Measurements from ENCODE around the gene IMMP2L.

The IMMP2L gene

GRCh38 chr7:111388912-111389311, 173.4 kb downstream of the IMMP2L start:
- no peak for DNase-seq

- no peak for DNase-seq
These were observed 174.3 kb downstream of the IMMP2L start for GRCh38 chr7:111388016-111388415.

GRCh38 chr7:111384065-111384891, 178.0 kb downstream of the IMMP2L start:
- peak; percentile 30 for DNase-seq

GRCh38 chr7:111383133-111383532, 179.2 kb downstream of the IMMP2L start:
- no peak for DNase-seq

GRCh38 chr7:111381590-111381989, 180.7 kb downstream of the IMMP2L start:
- no peak for DNase-seq

- no peak for DNase-seq
These were observed 181.3 kb downstream of the IMMP2L start for GRCh38 chr7:111380945-111381344.

GRCh38 chr7:111374027-111374426, 188.3 kb downstream of the IMMP2L start:
- DNase-seq = no peak

- no peak for DNase-seq
These were observed 190.9 kb downstream of the IMMP2L start for GRCh38 chr7:111371437-111371836.

GRCh38 chr7:111370002-111370401, 192.3 kb downstream of the IMMP2L start:
- no peak for DNase-seq

- no peak for DNase-seq
These were observed 193.8 kb downstream of the IMMP2L start for GRCh38 chr7:111368381-111369065.

- DNase-seq = peak; percentile 75
These were observed 197.9 kb downstream of the IMMP2L start for GRCh38 chr7:111364413-111364812.

GRCh38 chr7:111363099-111363498, 199.2 kb downstream of the IMMP2L start:
- DNase-seq = peak; percentile 75

GRCh38 chr7:111362506-111363054, 199.7 kb downstream of the IMMP2L start:
- DNase-seq = peak; percentile 67

- no peak for DNase-seq
These were observed 203.4 kb downstream of the IMMP2L start for GRCh38 chr7:111358915-111359314.

- peak; percentile 28 for DNase-seq
These were observed 204.6 kb downstream of the IMMP2L start for GRCh38 chr7:111357691-111358090.

GRCh38 chr7:111356941-111357340, 205.4 kb downstream of the IMMP2L start:
- DNase-seq = peak; percentile 7

GRCh38 chr7:111352319-111352718, 210.0 kb downstream of the IMMP2L start:
- no peak for DNase-seq

- DNase-seq = no peak
These were observed 216.1 kb downstream of the IMMP2L start for GRCh38 chr7:111346219-111346618.

GRCh38 chr7:111343017-111343416, 219.3 kb downstream of the IMMP2L start:
- DNase-seq = no peak

- no peak for DNase-seq
These were observed 223.3 kb downstream of the IMMP2L start for GRCh38 chr7:111339006-111339405.

- DNase-seq = no peak
These were observed 229.3 kb downstream of the IMMP2L start for GRCh38 chr7:111333010-111333409.

- DNase-seq = no peak
These were observed 232.1 kb downstream of the IMMP2L start for GRCh38 chr7:111330235-111330523.

- no peak for DNase-seq
These were observed 232.7 kb downstream of the IMMP2L start for GRCh38 chr7:111329367-111330234.
